ENCODE measurements around the gene SPDYC.

The SPDYC gene

GRCh38 chr11:65170058-65170534 is at the start of gene SPDYC:
TSS of gene SPDYC (plus strand) at chr11:65170233. CDS start at chr11:65171358, 1,125 bp downstream.
- DNase-seq (ENCODE audit: low read depth in 2 of 2, low spot score in 1 of 2) = no peak

DNA sequence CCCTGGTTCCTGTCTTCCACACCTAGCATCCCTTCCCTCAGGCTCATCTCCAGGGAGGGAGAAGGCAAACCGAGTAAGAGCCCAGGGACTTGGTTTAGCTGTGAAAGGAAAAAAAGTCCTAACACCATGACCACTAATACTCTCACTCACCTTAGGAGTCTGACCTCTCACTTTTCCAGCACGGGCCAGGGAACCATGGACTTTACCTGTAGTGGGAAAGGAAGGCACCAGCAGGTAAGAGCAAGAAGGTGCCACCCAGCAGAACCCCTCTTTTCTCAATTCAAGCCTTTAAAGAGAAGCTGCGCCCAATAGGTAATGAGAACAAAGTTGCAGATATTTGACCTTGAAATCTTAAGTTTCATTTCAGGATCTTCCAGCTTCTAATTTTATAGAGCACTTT is 49.2 kb upstream of the SPDYC start:
- DNase-seq (ENCODE audit: low read depth in 2 of 2, low spot score in 1 of 2) = no peak

DNA sequence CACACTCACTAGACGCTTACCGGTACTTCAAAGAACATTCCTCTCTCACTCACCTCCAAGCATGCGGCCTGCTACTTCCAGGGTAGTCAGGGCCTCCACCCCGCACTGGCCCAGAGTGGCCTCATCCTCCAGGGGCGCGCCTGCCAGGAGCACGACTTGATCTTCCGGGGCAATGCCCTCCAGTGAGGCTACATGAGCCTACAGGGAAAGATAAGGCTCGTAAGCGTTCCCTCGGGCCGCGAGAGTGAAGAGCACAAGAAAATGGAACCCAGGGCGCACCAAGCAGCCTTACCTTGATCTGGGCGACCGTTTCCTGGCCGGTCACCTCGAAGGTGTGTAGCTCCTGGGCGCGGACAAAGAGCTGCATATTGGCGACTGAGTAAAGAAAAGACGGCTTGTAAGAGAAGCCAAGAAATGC is 48.6 kb upstream of the SPDYC start:
- no peak for DNase-seq (ENCODE audit: low read depth in 2 of 2, low spot score in 1 of 2)

DNA sequence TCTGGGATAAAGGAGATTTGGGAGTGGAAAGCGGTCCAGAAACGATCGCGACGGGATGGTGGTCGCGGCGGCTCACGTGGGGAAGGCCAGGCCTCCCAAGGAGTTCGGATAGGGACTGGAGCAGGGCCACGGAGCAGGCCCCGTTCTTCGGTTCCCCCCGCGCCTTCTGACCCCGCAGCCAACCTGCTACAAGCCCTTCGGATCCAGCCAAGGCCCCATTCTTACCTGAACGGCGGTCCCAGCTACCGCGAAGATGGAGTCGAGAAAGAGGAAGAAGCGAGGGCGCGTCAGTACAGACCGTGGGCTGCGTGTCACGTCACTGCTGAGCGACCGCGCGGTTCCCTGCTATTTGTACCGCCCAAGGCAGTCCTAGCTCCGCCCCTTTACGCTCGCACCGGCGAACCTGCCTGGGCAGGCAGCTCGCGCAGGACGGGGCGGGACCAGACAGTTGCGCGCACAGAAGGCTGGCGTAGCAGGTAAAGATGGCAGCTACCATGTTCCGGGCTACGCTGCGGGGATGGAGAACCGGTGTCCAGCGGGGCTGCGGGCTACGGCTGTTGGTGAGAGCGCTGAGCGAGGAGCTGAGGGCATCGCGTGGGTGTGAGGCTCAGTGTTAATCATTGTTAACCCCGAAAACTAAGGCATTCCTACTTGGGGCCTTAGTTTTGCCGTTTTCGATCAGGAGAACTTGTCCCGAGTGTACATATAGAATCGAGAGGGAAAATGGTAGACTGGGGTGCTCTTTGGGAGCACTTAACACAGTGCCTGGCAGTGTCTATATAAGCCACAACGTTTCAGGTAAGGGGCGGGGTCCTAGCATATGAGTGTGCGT is 48.0 kb upstream of the SPDYC start, which contains the start of the genes FAU and MRPL49:
TSS of gene FAU (minus strand) at position 270 of the 832 bp plus-strand sequence. CDS start 321 bp downstream, outside the sequence.
TSS of gene MRPL49 (plus strand) at position 457 of the 832 bp plus-strand sequence. CDS start at position 483, 26 bp downstream.
- peak; percentile 96 to 98 for DNase-seq (ENCODE audit: low read depth in 2 of 2, low spot score in 1 of 2)

- no peak for DNase-seq (ENCODE audit: low read depth in 2 of 2, low spot score in 1 of 2)
Observed at GRCh38 chr11:65124480-65125196, 45.4 kb upstream of the SPDYC start.

- no peak for DNase-seq (ENCODE audit: low read depth in 2 of 2, low spot score in 1 of 2)
Observed at GRCh38 chr11:65125197-65126056, 44.6 kb upstream of the SPDYC start.

DNA sequence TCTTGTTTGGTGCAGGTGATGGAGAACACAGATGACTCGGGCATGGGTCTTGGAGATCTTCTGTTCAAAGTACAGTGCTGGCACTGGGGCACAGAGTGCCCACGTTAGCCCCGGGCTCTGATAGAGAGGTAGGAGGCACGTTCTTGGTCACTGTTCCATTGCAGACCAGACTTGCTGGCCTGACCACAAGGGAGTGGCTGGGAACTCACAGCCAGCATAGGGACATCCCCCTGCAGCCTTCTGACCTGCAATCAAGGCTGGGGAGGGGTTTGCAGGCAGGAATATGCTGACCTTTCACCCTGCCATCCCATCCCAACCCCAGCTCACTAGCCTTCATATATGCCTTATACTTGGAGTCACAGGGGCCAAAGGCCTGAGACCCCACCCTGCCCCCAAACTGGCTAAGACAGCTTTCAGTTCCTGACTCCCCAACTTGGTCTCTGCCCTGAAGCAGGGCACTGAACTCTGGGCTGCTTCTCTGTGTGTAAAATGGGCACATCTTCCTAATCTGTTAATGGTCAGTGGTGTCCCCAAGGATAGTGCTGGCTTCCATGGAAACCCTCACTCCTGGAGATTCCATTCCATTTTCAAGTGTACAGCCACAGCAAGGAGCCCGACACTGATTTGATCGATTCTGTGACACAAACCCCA is 43.3 kb upstream of the SPDYC start:
- DNase-seq (ENCODE audit: low read depth in 2 of 2, low spot score in 1 of 2) = no peak

- DNase-seq (ENCODE audit: low read depth in 2 of 2, low spot score in 1 of 2) = no peak
Observed at GRCh38 chr11:65127473-65128181, 42.4 kb upstream of the SPDYC start.

- no peak for DNase-seq (ENCODE audit: low read depth in 2 of 2, low spot score in 1 of 2)
Observed at GRCh38 chr11:65128182-65129145, 41.6 kb upstream of the SPDYC start.

DNA sequence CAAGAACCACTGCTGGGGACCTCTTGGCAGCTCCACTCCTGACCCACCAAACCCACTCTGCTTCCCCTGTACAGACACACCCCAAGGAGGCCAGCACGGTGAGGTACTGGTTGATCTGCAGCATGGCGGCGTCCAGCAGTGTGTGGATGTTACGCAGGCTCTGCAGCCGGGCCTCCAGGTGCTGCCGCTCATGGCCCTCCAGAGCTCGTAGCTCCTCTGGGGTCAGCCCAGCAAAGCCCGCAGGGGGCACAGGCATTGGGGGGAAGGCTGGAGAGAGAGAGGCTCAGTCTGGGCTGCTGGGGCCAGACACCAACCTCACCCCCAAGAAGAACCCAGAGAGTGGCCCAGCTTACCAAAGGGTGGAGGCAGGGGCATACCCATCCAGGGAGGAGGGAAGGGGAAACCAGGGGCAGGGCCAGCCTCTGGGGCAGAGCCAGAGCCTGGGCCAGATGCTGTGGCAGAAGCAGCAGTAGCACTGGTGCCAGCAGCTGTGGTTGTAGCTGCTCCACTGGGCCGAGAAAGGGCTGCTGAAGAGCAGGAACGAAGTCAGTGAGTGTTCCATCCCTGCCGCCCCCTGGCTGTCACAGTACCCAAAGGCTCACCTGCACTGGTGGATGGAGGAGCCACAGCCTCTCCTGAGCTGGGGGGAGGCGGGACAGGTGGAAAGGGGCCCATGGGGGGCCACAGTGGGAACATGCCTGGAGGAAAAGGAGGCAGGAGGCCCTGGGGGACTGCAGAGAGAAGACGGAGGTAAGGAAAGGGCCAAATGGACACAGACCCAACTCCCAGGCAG is 40.2 kb upstream of the SPDYC start:
- no peak for DNase-seq (ENCODE audit: low read depth in 2 of 2, low spot score in 1 of 2)

- no peak for DNase-seq (ENCODE audit: low read depth in 2 of 2, low spot score in 1 of 2)
Observed at GRCh38 chr11:65130631-65131416, 39.2 kb upstream of the SPDYC start.

DNA sequence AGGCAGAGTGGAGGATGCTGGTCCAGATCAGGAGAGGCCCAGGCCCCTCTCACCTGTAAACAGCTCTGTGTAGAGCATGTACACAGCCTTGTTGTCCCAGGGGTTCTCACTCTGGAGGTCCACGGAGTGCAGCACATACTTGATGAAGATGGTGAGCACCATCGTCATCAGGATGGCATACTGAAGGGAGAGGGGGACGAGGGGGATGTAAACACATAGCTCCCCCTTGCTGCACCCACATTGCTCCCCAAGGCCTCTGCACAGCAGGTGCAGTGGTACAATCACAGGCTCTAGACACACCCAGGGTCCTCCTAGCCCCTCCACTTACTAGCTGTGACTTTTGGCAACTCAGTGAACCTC is 38.6 kb upstream of the SPDYC start:
- DNase-seq (ENCODE audit: low read depth in 2 of 2, low spot score in 1 of 2) = no peak

DNA sequence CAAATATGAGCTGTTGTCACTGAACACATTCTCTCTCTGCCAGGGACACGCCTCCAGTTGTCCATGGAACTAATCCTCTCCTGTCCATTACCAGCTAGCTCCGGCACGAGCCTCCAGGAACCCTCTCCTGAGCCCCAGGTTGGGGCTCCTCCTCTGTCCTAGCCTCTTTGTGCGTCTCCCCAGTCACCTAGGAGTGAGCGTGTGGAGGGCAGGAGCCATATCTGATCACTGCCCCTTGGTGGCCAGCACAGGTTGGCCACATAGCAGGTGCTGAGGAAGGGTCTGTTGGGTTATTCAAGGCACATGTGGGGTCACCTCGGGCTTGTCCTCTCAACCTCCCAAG is 38.2 kb upstream of the SPDYC start:
- DNase-seq (ENCODE audit: low read depth in 2 of 2, low spot score in 1 of 2) = no peak

DNA sequence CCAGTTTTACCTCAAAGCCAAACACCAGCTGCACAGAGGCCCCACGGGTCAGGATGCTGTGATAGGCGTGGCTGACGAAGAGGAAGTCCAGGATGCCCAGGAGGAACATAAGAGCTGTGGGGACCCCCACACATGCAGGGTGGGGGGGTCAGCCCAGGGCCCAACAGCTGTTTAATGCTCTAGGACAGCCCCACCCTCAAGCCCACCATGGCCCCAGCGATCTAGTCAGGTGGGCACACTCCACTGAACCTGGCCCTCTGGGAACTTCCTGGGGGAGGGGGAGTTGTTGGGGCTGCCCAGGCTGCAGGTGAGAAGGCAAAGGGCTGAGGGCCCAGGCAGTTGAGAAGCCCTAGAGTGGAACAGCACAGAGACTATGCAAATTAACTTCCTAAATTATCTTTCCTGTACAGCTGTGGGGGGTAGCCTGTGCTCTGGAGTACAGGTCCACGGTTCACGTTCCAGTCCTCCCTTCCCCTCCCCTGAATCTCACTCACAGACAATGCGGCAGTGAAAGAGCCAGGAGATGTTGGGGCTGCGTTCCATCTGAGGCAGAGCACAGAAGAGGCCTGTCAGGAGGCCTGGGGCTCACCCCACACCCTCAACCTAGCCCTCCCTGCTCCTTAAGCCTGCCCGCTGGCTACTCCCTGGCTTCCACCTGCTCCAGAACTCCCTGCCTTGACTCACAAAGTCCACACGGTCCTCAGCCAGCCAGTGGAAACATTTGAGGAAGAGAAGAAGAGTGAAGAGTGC is 37.6 kb upstream of the SPDYC start:
- DNase-seq (ENCODE audit: low read depth in 2 of 2, low spot score in 1 of 2) = no peak

DNA sequence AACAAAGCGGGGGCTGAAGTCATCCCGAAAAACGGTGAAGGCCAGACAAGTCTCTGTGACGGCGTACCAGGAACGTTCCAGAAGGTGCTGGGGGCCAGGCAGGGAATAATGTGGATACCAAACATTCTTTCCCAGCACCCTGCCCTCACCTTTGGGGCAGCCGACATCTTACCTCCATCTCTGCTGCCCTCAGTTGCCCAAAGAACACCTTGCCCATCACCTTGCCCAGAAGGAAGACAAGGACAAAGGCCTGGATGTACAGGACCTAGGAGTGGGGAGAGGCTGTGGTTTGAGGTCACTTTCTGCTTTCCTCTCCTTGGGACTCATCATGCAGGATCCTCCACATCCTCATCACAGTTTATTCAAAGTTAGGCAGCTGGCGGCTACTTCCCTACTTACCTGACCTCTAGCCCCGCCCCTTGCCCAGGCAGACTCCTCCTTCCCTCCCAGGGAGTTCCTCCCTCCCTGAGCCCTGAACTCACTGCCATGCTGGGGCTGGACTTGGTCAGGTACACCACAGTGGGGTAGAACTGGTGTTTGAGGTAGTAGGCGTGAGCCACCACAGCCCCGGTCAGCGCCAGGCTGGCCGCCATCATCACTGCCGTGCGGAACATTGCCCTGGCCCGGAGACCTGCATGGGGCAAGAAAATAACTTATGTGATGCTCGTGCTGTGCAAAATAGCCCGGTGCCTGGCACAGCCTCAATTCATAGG is 36.9 kb upstream of the SPDYC start:
- no peak for DNase-seq (ENCODE audit: low read depth in 2 of 2, low spot score in 1 of 2)

DNA sequence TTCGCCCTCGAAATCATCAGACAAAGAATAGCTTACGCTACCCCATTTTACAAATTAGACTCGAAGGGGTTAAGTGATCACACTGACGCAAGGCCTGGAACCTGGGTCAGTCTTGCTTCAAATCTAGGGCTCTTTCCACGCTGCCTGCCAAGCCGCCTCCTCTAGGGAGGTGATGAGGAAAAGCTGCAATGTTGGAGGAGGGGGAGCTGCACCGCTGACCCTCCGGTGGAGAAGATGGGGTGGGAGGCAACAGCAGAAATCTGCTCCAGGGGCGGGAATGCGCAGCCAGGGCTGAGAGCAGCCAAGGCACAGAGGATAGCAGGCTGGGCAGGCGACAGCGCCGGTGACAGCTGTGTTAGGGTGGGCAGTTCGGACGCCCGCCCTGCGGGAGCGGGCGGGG is 36.3 kb upstream of the SPDYC start:
- no peak for DNase-seq (ENCODE audit: low read depth in 2 of 2, low spot score in 1 of 2)
